Prostate gland (tissue), 2 donors: ENCODE results near the gene EPS15.

Source experiments
- POLR2A ChIP-seq: fragments of 450-650 bp; IDR thresholded peaks from one replicate; pipeline ENCODE4 v1.6.1; 2016; ENCODE audit warnings: antibody characterized with exemption, mild to moderate bottlenecking
- TF ChIP-seq, protein P1 (sequence below), 4 experiments: fragments of 200-600 bp in 2 of 4; fragments of 450-650 bp in 2 of 4; sonication (generic) in 2 of 4; IDR thresholded peaks; 1 replicate in 3 of 4; 2 replicates in 1 of 4; pipeline ENCODE4 v1.5.1; 2016 to 2019; ENCODE audit warnings: antibody characterized with exemption in 4 of 4, mild to moderate bottlenecking in 2 of 4, moderate library complexity in 2 of 4

GRCh38 chr1:51519865-51520699 lies 1.0 kb upstream of the EPS15 start:
- TF ChIP-seq POLR2A = no peak
- TF ChIP-seq, protein P1, sequence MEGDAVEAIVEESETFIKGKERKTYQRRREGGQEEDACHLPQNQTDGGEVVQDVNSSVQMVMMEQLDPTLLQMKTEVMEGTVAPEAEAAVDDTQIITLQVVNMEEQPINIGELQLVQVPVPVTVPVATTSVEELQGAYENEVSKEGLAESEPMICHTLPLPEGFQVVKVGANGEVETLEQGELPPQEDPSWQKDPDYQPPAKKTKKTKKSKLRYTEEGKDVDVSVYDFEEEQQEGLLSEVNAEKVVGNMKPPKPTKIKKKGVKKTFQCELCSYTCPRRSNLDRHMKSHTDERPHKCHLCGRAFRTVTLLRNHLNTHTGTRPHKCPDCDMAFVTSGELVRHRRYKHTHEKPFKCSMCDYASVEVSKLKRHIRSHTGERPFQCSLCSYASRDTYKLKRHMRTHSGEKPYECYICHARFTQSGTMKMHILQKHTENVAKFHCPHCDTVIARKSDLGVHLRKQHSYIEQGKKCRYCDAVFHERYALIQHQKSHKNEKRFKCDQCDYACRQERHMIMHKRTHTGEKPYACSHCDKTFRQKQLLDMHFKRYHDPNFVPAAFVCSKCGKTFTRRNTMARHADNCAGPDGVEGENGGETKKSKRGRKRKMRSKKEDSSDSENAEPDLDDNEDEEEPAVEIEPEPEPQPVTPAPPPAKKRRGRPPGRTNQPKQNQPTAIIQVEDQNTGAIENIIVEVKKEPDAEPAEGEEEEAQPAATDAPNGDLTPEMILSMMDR (IDR thresholded peaks at IDR 0.05) = no peak
